HG03025 (cell line): ENCODE measurements around the gene CTNND2.

ENCODE experiments used
- ATAC-seq: cut with Tn5 transposase; IDR thresholded peaks from one replicate; pipeline ENCODE4 v1.9.1; 2021; ENCODE audit warnings: mild to moderate bottlenecking, moderate library complexity; ENCODE audit not compliant: unreplicated experiment, low FRiP score

The CTNND2 gene

GRCh38 chr5:11496137-11496719 lies 408.0 kb downstream of the CTNND2 start:
- ATAC-seq = no peak

GRCh38 chr5:11494340-11494739 lies 409.9 kb downstream of the CTNND2 start:
- ATAC-seq = no peak

GRCh38 chr5:11491404-11492075 lies 412.7 kb downstream of the CTNND2 start:
- no peak for ATAC-seq

GRCh38 chr5:11483630-11484029 lies 420.6 kb downstream of the CTNND2 start:
- ATAC-seq = no peak

GRCh38 chr5:11482011-11482410 lies 422.2 kb downstream of the CTNND2 start:
- ATAC-seq = no peak

GRCh38 chr5:11477786-11478185 lies 426.5 kb downstream of the CTNND2 start:
- no peak for ATAC-seq

- ATAC-seq = no peak
These were observed 427.4 kb downstream of the CTNND2 start for GRCh38 chr5:11476866-11477265.

GRCh38 chr5:11468334-11469039 lies 435.8 kb downstream of the CTNND2 start:
- no peak for ATAC-seq

GRCh38 chr5:11467588-11467987 lies 436.7 kb downstream of the CTNND2 start:
- ATAC-seq = no peak

GRCh38 chr5:11459716-11460115 lies 444.5 kb downstream of the CTNND2 start:
- no peak for ATAC-seq

- ATAC-seq = no peak
These were observed 448.7 kb downstream of the CTNND2 start for GRCh38 chr5:11455505-11455904.

- no peak for ATAC-seq
These were observed 451.4 kb downstream of the CTNND2 start for GRCh38 chr5:11452852-11453251.

GRCh38 chr5:11449966-11450365 lies 454.3 kb downstream of the CTNND2 start:
- ATAC-seq = no peak

- no peak for ATAC-seq
These were observed 455.0 kb downstream of the CTNND2 start for GRCh38 chr5:11449217-11449616.

- ATAC-seq = no peak
These were observed 460.4 kb downstream of the CTNND2 start for GRCh38 chr5:11443831-11444230.

GRCh38 chr5:11432116-11432515 lies 472.1 kb downstream of the CTNND2 start:
- no peak for ATAC-seq

GRCh38 chr5:11429254-11429653 lies 475.0 kb downstream of the CTNND2 start:
- ATAC-seq = no peak

- no peak for ATAC-seq
These were observed 476.7 kb downstream of the CTNND2 start for GRCh38 chr5:11427569-11427968.

GRCh38 chr5:11426442-11426841 lies 477.8 kb downstream of the CTNND2 start:
- no peak for ATAC-seq

- no peak for ATAC-seq
These were observed 481.9 kb downstream of the CTNND2 start for GRCh38 chr5:11422342-11422741.

GRCh38 chr5:11420969-11421368 lies 483.3 kb downstream of the CTNND2 start:
- ATAC-seq = no peak

GRCh38 chr5:11415751-11416150 lies 488.5 kb downstream of the CTNND2 start:
- ATAC-seq = no peak
